Spleen (tissue), 11 donors: ENCODE measurements around the gene TSPAN18. TPM values are rescaled to one million over a fixed set of nuclear protein-coding genes. Genes with fewer than 3 reads are reported as not detected.
A peak's percentile ranks its signal among the peaks of the same experiment; 100 is the strongest.

Experiments used
- DNase-seq: peaks from one replicate; pipeline ENCODE4 v3.0.0-alpha.2; 2020
- H3K27ac ChIP-seq, 8 donors: fragments of 200-600 bp; sonication (generic) in 7 of 8; 1 replicate in 4 of 8; 2 replicates in 4 of 8; pipeline versions ENCODE4 v1.5.0 to v1.8.0; 2016 to 2021; ENCODE audit warnings: inconsistent platforms in 4 of 8, mild to moderate bottlenecking in 4 of 8, moderate library complexity in 1 of 8
- H3K27me3 ChIP-seq, 7 donors: fragments of 200-600 bp; sonication (generic) in 6 of 7; replicated peaks in 1 of 7; 1 replicate in 4 of 7; 2 replicates in 3 of 7; pipeline versions ENCODE4 v1.5.0 to v1.8.0; 2016 to 2021; ENCODE audit warnings: inconsistent platforms in 3 of 7, mild to moderate bottlenecking in 1 of 7
- H3K36me3 ChIP-seq, 6 donors: fragments of 200-600 bp; sonication (generic) in 5 of 6; 1 replicate in 4 of 6; 2 replicates in 2 of 6; pipeline versions ENCODE4 v1.5.0 to v1.8.0; 2016 to 2021; ENCODE audit warnings: inconsistent platforms in 2 of 6
- H3K4me1 ChIP-seq, 6 donors: fragments of 200-600 bp; sonication (generic) in 5 of 6; 1 replicate in 3 of 6; 2 replicates in 3 of 6; pipeline versions ENCODE4 v1.5.0 to v1.8.0; 2016 to 2021; ENCODE audit warnings: inconsistent platforms in 3 of 6
- H3K4me3 ChIP-seq, 8 donors: fragments of 200-600 bp; sonication (generic) in 7 of 8; 1 replicate in 4 of 8; 2 replicates in 4 of 8; pipeline versions ENCODE4 v1.5.0 to v1.8.0; 2016 to 2021; ENCODE audit warnings: inconsistent platforms in 4 of 8, mild to moderate bottlenecking in 4 of 8, moderate library complexity in 2 of 8
- H3K9me3 ChIP-seq, 8 donors: fragments of 200-600 bp; sonication (generic) in 7 of 8; 1 replicate in 4 of 8; 2 replicates in 4 of 8; pipeline versions ENCODE4 v1.5.0 to v1.8.0; 2016 to 2021; ENCODE audit warnings: inconsistent platforms in 4 of 8
- CTCF ChIP-seq, 11 experiments: fragments of 200-600 bp in 7 of 11; fragments of 450-650 bp in 4 of 11; sonication (generic) in 4 of 11; IDR thresholded peaks in 8 of 11; conservative IDR thresholded peaks in 3 of 11; 1 replicate in 7 of 11; 2 replicates in 4 of 11; pipeline versions ENCODE4 v1.4.0 to v1.8.0; 2016 to 2021; ENCODE audit warnings: antibody characterized with exemption in 11 of 11, inconsistent platforms in 4 of 11, mild to moderate bottlenecking in 1 of 11
- POLR2A ChIP-seq, 3 donors: fragments of 450-650 bp; IDR thresholded peaks; one replicate each; pipeline ENCODE4 v1.5.1; 2017; ENCODE audit warnings: antibody characterized with exemption in 3 of 3, mild to moderate bottlenecking in 1 of 3
- POLR2AphosphoS5 ChIP-seq, 3 donors: sonication (generic); formaldehyde crosslinking; IDR thresholded peaks; one replicate each; pipeline ENCODE4 v1.5.1; 2017; ENCODE audit warnings: antibody characterized with exemption in 3 of 3
- WGBS, 5 donors: extraction: QIAGEN DNeasy Blood & Tissue Kit in 3 of 5; methylation state at CpG; one replicate each; pipeline versions ENCODE4 v1.1.5 to v1.1.7; 2013 to 2018; 5-methylcytosine and 5-hydroxymethylcytosine counted together
- intact Hi-C: fragments of 100-400 bp; cut with DNase I; formaldehyde crosslinking; loops from one replicate; pipeline ENCODE4 v1.15.0; 2023; ENCODE audit warnings: low total_unique reads
- polyA plus RNA-seq, 3 donors: library from polyadenylated mRNA; stranded (reverse); fragments of 200-250 nt; gene quantifications; one replicate each; pipeline ENCODE4 v1.2.1, GENCODE V29; 2013
- total RNA-seq, 7 donors: library from RNA; depleted of rRNA in 3 of 7; stranded (reverse); fragments of >200 nt in 3 of 7; fragmentation: NEBNext Ultra II Directional in 4 of 7; extraction: Animal tissue kit (Norgen Biotek cat#: 25700) in 4 of 7; gene quantifications; one replicate each; pipeline versions ENCODE4 v1.1.0 to v1.2.1, GENCODE V29; 2016 to 2021
- donor health status: healthy with polysubstance abuse.
- donor health status: DM: no; HTN: no; CAD: no; lungs with moderate emphysema.
- donor health status: DM: no; HTN: no; CAD: no.
- donor health status: Bipolar disorder and iron deficiency.
- donor health status: healthy.
- donor health status: DM: no; HTN: no; CAD: no.
- donor health status: DM: yes; HTN: yes; CAD: no.

The TSPAN18 gene
- total and polyA plus RNA-seq, 10 donors: 2.1 to 47.5 (median 21.3) TPM

DNA sequence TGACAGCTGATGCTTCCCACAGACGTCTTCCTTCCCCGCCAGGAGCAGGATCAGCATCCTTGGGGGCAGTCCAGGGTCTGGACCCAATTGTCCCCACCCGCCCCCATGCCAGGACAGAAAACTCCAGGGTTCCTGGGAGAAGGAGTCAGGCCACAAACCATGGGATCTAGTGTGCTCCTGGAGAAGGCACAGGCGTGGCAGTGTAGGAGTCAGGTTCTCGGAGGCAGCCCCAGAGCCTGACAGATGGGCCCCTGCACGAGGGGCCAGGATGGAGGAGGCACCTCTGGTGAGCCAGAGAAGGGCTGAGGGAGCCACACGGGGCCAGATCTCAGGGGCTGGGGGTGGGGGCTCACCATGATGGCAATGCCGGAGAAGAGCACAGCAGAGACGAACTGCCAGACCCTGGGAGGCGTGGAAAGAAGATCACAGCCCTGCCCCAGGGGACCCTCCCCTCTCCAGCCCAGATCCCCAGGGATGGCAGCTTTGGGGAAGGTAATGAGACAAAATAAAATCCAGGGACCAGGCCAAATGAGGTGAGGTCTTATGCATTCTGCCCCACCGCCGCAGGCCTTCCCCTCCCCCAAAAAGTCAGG lies 210.3 kb downstream of the TSPAN18 start:
- intact Hi-C loops: loop anchor here (5.0 kb wide), 1 partner anchor 165 kb away; no protein-coding TSS in a partner anchor
- DNase-seq: no peak
- H3K27me3 ChIP-seq: no peaks in the 10 kb centered on the region
- 75 to 87% (median 80%) methylated on average over 10 to 12 of the region's 12 CpGs for WGBS, 5 donors
- no peak overlapping the region for H3K4me3 ChIP-seq
- TF ChIP-seq POLR2AphosphoS5 (IDR thresholded peaks at IDR 0.05): peak in 1 of 3 donors; percentile 2
- no peak for TF ChIP-seq CTCF (IDR thresholded peaks at IDR 0.05 in 8 of 11, conservative IDR thresholded peaks at IDR 0.05 in 3 of 11)
- no peak for TF ChIP-seq POLR2A (IDR thresholded peaks at IDR 0.05)
- H3K27ac ChIP-seq: peak overlapping the region in 2 of 8 donors; percentile 3 to 75
- H3K9me3 ChIP-seq: no peaks in the 10 kb centered on the region
- H3K4me1 ChIP-seq: peaks cover 10 to 63% (median 53%) of the 10 kb centered on the region in 6 donors
- peaks cover 0 to 82% (median 26%) of the 10 kb centered on the region in 6 donors for H3K36me3 ChIP-seq

DNA sequence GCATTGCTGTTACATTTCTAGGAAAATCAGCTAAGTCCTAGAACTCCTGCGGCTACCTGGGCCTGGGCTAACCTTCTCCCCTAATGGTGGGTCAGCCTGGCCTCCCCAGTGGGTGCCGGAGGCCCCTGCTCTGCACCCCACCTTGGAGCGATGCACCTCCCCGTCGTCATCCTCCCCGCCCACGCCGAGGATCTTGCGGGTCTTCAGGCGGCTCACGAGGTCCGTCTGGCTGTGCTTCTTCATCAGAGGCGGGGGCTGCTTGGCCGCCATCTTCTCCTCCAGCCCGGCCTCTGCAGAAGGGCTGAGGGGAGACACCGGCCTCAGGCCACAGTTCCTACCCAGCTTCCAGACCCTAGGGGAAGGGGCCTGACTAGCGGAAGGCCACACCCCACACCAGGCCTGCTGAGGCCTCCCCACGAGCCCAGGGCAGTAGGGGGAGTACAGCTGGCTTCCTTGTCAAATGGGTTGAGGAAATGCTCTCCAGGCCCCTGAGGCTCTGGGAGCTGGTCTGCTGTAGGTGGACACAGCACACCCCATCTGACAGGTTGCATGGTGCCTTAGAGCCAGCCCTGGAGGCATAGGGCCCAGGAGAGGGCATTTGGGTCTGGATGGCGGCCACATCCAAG lies 211.4 kb downstream of the TSPAN18 start:
- intact Hi-C loops: loop anchor here (5.0 kb wide), 1 partner anchor 164 kb away; no protein-coding TSS in a partner anchor
- H3K4me3 ChIP-seq: no peak overlapping the region
- peaks cover 0 to 73% (median 25%) of the 10 kb centered on the region in 6 donors for H3K36me3 ChIP-seq
- H3K27me3 ChIP-seq: no peaks in the 10 kb centered on the region
- H3K4me1 ChIP-seq: peaks cover 18 to 74% (median 63%) of the 10 kb centered on the region in 6 donors
- no peak for DNase-seq
- TF ChIP-seq POLR2A (IDR thresholded peaks at IDR 0.05) (no peak), CTCF (IDR thresholded peaks at IDR 0.05 in 8 of 11, conservative IDR thresholded peaks at IDR 0.05 in 3 of 11) (no peak), POLR2AphosphoS5 (IDR thresholded peaks at IDR 0.05) (no peak)
- no peaks in the 10 kb centered on the region for H3K9me3 ChIP-seq
- WGBS, 5 donors: 79 to 88% (median 86%) methylated on average over 9 to 19 of the region's 19 CpGs
- peak overlapping the region in 4 of 8 donors; percentile 72 to 94 (median 84) for H3K27ac ChIP-seq

- DNase-seq: no peak
- TF ChIP-seq POLR2AphosphoS5 (IDR thresholded peaks at IDR 0.05) (peak; percentile 54 to 68 (median 57)), CTCF (IDR thresholded peaks at IDR 0.05 in 8 of 11, conservative IDR thresholded peaks at IDR 0.05 in 3 of 11) (peak in 8 of 11 experiments; percentile 22 to 58 (median 52)), POLR2A (IDR thresholded peaks at IDR 0.05) (no peak)
- WGBS, 5 donors: 47 to 58% (median 50%) methylated on average over 22 of the region's 22 CpGs
- peak overlapping the region; percentile 19 to 94 (median 74) for H3K27ac ChIP-seq
- H3K36me3 ChIP-seq: peaks cover 0 to 56% (median 16%) of the 10 kb centered on the region in 6 donors
- intact Hi-C loops: loop anchor here (5.0 kb wide), 1 partner anchor 162 kb away; no protein-coding TSS in a partner anchor
- no peak overlapping the region for H3K4me3 ChIP-seq
- no peaks in the 10 kb centered on the region for H3K9me3 ChIP-seq
- peaks cover 31 to 90% (median 80%) of the 10 kb centered on the region in 6 donors for H3K4me1 ChIP-seq
- no peaks in the 10 kb centered on the region for H3K27me3 ChIP-seq
Observed at GRCh38 chr11:44939673-44940395, 213.1 kb downstream of the TSPAN18 start.
